SHP77 treated with DMSO at 0.1 percent for 48 hours (cell line): Measurements from ENCODE around the gene SYNE4.

ENCODE experiments used
- DNase-seq: peaks from one replicate; lab custom pipeline; 2025; lab: John Stamatoyannopoulos, UW

The SYNE4 gene

DNA sequence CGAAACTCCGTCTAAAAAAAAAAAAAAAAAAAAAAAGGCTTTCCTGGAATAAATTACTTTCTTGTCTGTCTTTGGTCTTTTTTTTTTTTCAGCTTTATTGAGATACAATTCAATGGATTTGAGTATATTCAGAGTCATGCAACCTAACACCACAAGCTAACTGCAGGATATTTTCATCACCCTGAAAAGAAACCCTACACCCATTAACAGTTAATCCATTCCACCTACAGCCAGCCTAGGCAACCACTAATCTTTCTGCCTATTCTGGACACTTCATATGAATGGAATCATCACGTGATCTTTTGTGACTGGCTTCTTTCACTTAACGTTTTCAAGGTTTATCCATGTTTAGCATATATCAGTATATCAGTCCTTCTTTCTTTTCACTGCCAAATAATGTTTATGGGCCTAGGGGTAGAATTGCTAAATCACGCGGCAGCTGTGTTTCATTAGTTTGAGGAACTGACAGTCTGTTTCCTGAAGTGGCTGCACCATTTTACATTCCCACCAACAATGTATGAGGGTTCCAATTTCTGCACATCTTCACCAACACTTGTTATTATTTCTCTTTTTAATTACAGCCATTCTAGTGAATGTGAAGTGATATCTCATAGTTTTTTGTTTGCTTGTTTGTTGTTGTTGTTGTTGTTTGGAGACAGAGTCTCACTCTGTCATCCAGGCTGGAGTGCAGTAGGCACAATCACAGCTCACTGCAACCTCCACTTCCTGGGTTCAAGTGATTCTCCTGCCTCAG, 52.6 kb downstream of the SYNE4 start:
- DNase-seq: no peak
